ENCODE results near the gene APOL4.
"Not testable (repeated sequence)": the region's sequence is repeated elsewhere in the genome, so short reads cannot be mapped to it uniquely, and the experiment has no call there.

Gene APOL4

GRCh38 chr22:36208914-36209313, 7.3 kb upstream of the APOL4 start:
- H3K4me2 ChIP-seq (ENCODE audit: low read length): no peak overlapping the region
- no peaks in the 10 kb centered on the region for H3K79me2 ChIP-seq (ENCODE audit: insufficient read depth, low read length)
- no peak overlapping the region for H3K9ac ChIP-seq (ENCODE audit: low read length)
- no peaks in the 10 kb centered on the region for H3K9me2 ChIP-seq (ENCODE audit: low read depth, low read length)
- H3K27me3 ChIP-seq (ENCODE audit: insufficient read depth, low read length): no peaks in the 10 kb centered on the region
- H3K36me3 ChIP-seq (ENCODE audit: insufficient read depth, low read length): 0 out of 2 replicates have a peak, but pooled peaks cover 3% of the 10 kb centered on the region
- H3F3A ChIP-seq (ENCODE audit: insufficient read depth, low read length): no peaks in the 10 kb centered on the region
- TF ChIP-seq EZH2 (IDR thresholded peaks at IDR 0.05; ENCODE audit: borderline replicate concordance, low read length): no peak
- TF ChIP-seq, protein P1, sequence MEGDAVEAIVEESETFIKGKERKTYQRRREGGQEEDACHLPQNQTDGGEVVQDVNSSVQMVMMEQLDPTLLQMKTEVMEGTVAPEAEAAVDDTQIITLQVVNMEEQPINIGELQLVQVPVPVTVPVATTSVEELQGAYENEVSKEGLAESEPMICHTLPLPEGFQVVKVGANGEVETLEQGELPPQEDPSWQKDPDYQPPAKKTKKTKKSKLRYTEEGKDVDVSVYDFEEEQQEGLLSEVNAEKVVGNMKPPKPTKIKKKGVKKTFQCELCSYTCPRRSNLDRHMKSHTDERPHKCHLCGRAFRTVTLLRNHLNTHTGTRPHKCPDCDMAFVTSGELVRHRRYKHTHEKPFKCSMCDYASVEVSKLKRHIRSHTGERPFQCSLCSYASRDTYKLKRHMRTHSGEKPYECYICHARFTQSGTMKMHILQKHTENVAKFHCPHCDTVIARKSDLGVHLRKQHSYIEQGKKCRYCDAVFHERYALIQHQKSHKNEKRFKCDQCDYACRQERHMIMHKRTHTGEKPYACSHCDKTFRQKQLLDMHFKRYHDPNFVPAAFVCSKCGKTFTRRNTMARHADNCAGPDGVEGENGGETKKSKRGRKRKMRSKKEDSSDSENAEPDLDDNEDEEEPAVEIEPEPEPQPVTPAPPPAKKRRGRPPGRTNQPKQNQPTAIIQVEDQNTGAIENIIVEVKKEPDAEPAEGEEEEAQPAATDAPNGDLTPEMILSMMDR (IDR thresholded peaks at IDR 0.05; ENCODE audit: low read length): no peak
- H3K9me3 ChIP-seq (ENCODE audit: low read length): no peaks in the 10 kb centered on the region
- peaks cover 31% of the 10 kb centered on the region for H3K4me1 ChIP-seq (ENCODE audit: insufficient read depth, low read length, severe bottlenecking)
- no peak overlapping the region for H2AFZ ChIP-seq (ENCODE audit: low read length)
- no peak overlapping the region for H3K27ac ChIP-seq (ENCODE audit: low read depth, low read length, poor library complexity, severe bottlenecking)
- H4K20me1 ChIP-seq (ENCODE audit: insufficient read depth, low read length): no peaks in the 10 kb centered on the region
- H3K4me3 ChIP-seq (ENCODE audit: low read depth, low read length, poor library complexity, severe bottlenecking): no peak overlapping the region

- Histone ChIP-seq H4K20me1 (ENCODE audit: insufficient read depth, low read length) (no peaks in the 10 kb centered on the region), H2AFZ (ENCODE audit: low read length) (no peak overlapping the region), H3K4me2 (ENCODE audit: low read length) (no peak overlapping the region), H3K36me3 (ENCODE audit: insufficient read depth, low read length) (0 out of 2 replicates have a peak, but pooled peaks cover 3% of the 10 kb centered on the region), H3K9me3 (ENCODE audit: low read length) (no peaks in the 10 kb centered on the region), H3K9me2 (ENCODE audit: low read depth, low read length) (no peaks in the 10 kb centered on the region), H3F3A (ENCODE audit: insufficient read depth, low read length) (no peaks in the 10 kb centered on the region), H3K9ac (ENCODE audit: low read length) (no peak overlapping the region), H3K27ac (ENCODE audit: low read depth, low read length, poor library complexity, severe bottlenecking) (no peak overlapping the region), H3K4me1 (ENCODE audit: insufficient read depth, low read length, severe bottlenecking) (peaks cover 31% of the 10 kb centered on the region), H3K79me2 (ENCODE audit: insufficient read depth, low read length) (no peaks in the 10 kb centered on the region), H3K4me3 (ENCODE audit: low read depth, low read length, poor library complexity, severe bottlenecking) (no peak overlapping the region), H3K27me3 (ENCODE audit: insufficient read depth, low read length) (no peaks in the 10 kb centered on the region)
- TF ChIP-seq, protein P1 (IDR thresholded peaks at IDR 0.05; ENCODE audit: low read length): no peak
- no peak for TF ChIP-seq EZH2 (IDR thresholded peaks at IDR 0.05; ENCODE audit: borderline replicate concordance, low read length)
Observed at GRCh38 chr22:36208162-36208765, 6.7 kb upstream of the APOL4 start.

GRCh38 chr22:36206255-36206654, 4.6 kb upstream of the APOL4 start:
- no peaks in the 10 kb centered on the region for H3K27me3 ChIP-seq (ENCODE audit: insufficient read depth, low read length)
- H3K4me2 ChIP-seq (ENCODE audit: low read length): no peak overlapping the region
- no peak overlapping the region for H2AFZ ChIP-seq (ENCODE audit: low read length)
- TF ChIP-seq, protein P1 (IDR thresholded peaks at IDR 0.05; ENCODE audit: low read length): no peak
- no peak for TF ChIP-seq EZH2 (IDR thresholded peaks at IDR 0.05; ENCODE audit: borderline replicate concordance, low read length)
- no peak overlapping the region for H3K9ac ChIP-seq (ENCODE audit: low read length)
- H4K20me1 ChIP-seq (ENCODE audit: insufficient read depth, low read length): no peaks in the 10 kb centered on the region
- no peaks in the 10 kb centered on the region for H3K9me3 ChIP-seq (ENCODE audit: low read length)
- 0 out of 2 replicates have a peak, but pooled peaks cover 3% of the 10 kb centered on the region for H3K36me3 ChIP-seq (ENCODE audit: insufficient read depth, low read length)
- H3K27ac ChIP-seq (ENCODE audit: low read depth, low read length, poor library complexity, severe bottlenecking): no peak overlapping the region
- no peak overlapping the region for H3K4me3 ChIP-seq (ENCODE audit: low read depth, low read length, poor library complexity, severe bottlenecking)
- no peaks in the 10 kb centered on the region for H3F3A ChIP-seq (ENCODE audit: insufficient read depth, low read length)
- H3K79me2 ChIP-seq (ENCODE audit: insufficient read depth, low read length): no peaks in the 10 kb centered on the region
- no peaks in the 10 kb centered on the region for H3K9me2 ChIP-seq (ENCODE audit: low read depth, low read length)
- peaks cover 22% of the 10 kb centered on the region for H3K4me1 ChIP-seq (ENCODE audit: insufficient read depth, low read length, severe bottlenecking)

GRCh38 chr22:36205573-36205972, 4.0 kb upstream of the APOL4 start:
- not testable (repeated sequence) for H3F3A ChIP-seq (ENCODE audit: insufficient read depth, low read length); H4K20me1 ChIP-seq (ENCODE audit: insufficient read depth, low read length); H3K4me2 ChIP-seq (ENCODE audit: low read length); H3K9ac ChIP-seq (ENCODE audit: low read length); H3K36me3 ChIP-seq (ENCODE audit: insufficient read depth, low read length); H3K9me3 ChIP-seq (ENCODE audit: low read length); H3K79me2 ChIP-seq (ENCODE audit: insufficient read depth, low read length); H3K27ac ChIP-seq (ENCODE audit: low read depth, low read length, poor library complexity, severe bottlenecking); H3K4me3 ChIP-seq (ENCODE audit: low read depth, low read length, poor library complexity, severe bottlenecking); H2AFZ ChIP-seq (ENCODE audit: low read length); H3K27me3 ChIP-seq (ENCODE audit: insufficient read depth, low read length); H3K9me2 ChIP-seq (ENCODE audit: low read depth, low read length)
- peaks cover 15% of the 10 kb centered on the region for H3K4me1 ChIP-seq (ENCODE audit: insufficient read depth, low read length, severe bottlenecking)

Data from OCI-LY1 (cell line).